ENCODE data around the gene FOXN3. TPM values are rescaled to one million over a fixed set of nuclear protein-coding genes. Genes with fewer than 3 reads are reported as not detected.

The FOXN3 gene, protein sequence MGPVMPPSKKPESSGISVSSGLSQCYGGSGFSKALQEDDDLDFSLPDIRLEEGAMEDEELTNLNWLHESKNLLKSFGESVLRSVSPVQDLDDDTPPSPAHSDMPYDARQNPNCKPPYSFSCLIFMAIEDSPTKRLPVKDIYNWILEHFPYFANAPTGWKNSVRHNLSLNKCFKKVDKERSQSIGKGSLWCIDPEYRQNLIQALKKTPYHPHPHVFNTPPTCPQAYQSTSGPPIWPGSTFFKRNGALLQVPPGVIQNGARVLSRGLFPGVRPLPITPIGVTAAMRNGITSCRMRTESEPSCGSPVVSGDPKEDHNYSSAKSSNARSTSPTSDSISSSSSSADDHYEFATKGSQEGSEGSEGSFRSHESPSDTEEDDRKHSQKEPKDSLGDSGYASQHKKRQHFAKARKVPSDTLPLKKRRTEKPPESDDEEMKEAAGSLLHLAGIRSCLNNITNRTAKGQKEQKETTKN
- 2.9 to 6.5 TPM (median 5.3 TPM) in 5 replicates for total RNA-seq (2022; extraction: Qiagen RNA extraction; ENCODE audit: low read depth)

GRCh38 chr14:89417091-89417464 is at the start of gene FOXN3:
TSS of gene FOXN3 (minus strand) at chr14:89417233. CDS start at chr14:89412476, 4,757 bp downstream.

